GM18502 (cell line): Measurements from ENCODE around the gene ALDH3A2.
"Not testable (repeated sequence)": the region's sequence is repeated elsewhere in the genome, so short reads cannot be mapped to it uniquely, and the experiment has no call there.

Source experiments
- ATAC-seq: cut with Tn5 transposase; IDR thresholded peaks from one replicate; pipeline ENCODE4 v1.9.1; 2021; ENCODE audit warnings: mild to moderate bottlenecking; ENCODE audit not compliant: unreplicated experiment, poor library complexity

Gene ALDH3A2

GRCh38 chr17:19649274-19649541 lies 657 bp downstream of the ALDH3A2 start:
- ATAC-seq, result no peak

GRCh38 chr17:19650826-19651225 lies 2.3 kb downstream of the ALDH3A2 start:
- no peak for ATAC-seq

GRCh38 chr17:19651451-19652238 lies 3.1 kb downstream of the ALDH3A2 start:
- ATAC-seq, result no peak

DNA sequence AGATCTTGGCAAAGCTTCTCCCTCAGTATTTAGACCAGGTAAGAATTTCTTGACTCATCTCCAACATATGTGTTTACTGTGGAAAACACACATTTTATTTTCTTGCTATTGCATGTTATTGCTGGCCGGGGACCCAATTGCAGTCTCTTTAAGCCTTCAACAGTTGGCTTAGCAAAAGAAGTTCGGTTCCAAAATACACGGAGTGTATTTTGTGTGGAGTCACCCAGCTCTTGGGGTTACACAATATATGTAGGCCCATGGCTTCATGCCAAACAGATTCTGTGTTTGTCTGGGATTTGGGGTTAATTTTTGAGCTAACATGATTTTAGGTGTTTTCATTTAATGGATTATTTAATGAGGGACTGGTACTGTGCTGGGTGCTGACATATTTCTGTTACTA lies 4.0 kb downstream of the ALDH3A2 start:
- no peak for ATAC-seq

GRCh38 chr17:19654342-19654886 lies 5.9 kb downstream of the ALDH3A2 start:
- ATAC-seq, result no peak

DNA sequence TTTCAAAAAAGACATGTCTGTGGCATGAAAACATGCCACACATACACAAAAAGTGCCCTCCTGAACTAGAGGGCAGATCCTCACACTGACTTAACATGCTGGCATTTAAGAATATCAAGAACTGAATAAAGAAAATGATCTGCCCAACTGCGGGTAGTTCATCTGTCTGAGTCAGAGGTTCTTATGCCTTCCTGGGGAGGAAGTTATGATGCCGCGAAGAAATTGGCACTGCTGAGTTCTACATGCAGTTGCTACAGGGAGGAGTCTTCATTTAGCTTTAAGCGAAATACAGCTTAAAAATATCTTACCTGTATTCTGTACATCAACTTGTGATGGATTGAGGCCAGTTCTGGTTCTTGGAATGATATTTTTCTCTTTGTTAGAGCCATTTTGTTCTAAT lies 6.3 kb downstream of the ALDH3A2 start:
- no peak for ATAC-seq

- ATAC-seq, result no peak
These were observed 7.8 kb downstream of the ALDH3A2 start for GRCh38 chr17:19656336-19656735.

GRCh38 chr17:19656851-19657581 lies 8.5 kb downstream of the ALDH3A2 start:
- ATAC-seq, result no peak

DNA sequence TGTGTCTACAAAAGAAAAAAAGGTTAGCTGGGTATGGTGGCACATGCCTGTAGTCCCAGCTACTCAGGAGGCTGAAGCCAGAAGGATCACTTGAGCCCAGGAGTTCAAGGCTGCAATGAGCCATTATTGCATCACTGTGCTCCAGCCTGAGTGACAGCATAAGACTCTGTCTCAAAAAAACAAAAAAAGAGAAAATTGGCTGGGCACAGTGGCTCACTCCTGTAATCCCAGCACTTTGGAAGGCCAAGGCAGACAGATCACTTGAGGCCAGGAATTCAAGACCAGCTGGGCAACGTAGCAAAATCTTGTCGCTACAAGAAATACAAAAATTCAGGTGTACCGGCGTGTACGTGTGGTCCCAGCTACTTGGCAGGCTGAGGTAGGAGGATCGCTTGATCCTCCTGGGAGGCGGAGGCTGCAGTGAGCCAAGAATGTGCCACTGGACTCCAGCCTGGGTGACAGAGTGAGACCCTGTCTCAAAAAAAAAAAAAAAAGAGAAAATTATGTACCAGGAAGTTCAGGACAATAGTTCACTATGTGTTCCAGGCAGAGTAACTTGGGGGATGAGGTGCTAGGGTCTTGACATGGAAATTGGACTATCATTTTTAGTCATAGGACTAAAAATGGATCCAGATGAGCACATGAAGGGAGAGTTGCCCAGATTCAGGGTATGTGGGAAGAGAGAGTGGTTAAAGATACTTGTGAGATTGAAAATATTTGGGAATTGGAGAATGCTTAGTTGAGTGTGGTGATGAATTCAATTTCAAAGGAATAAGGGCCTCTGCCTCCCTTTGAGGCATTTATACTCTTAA lies 11.0 kb downstream of the ALDH3A2 start:
- ATAC-seq, result no peak

DNA sequence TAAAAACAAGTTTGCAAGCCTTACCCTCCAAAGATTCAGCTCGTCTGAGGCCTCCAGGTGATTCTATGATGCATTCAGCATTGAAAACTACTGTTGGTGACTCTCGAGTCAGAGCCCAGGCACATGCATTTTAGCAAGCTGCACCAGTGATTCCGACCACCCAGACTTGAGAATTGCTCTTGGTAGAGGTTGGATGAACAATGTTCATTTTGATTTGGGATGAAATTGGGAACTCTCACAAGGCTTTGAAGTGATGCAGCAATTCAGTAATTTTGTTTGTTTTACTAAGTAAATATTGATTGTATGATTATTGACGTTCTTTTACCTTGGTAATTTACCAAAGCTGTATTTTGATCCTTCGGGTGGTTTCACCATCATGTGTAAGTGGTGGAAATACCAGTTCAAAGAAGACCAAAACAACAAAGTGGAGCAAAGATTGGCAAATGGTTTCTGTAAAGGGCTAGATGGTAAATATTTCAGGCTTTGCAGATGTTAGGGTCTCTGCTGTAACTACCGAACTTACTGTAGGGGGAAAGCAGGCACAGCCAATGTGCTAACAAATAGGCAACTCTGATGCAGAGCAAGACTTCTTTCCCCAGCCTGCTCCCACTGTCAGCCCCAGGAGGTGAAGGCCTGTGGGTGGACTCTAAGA lies 11.8 kb downstream of the ALDH3A2 start:
- ATAC-seq, result no peak

GRCh38 chr17:19661121-19661520 lies 12.6 kb downstream of the ALDH3A2 start:
- ATAC-seq, result no peak

- no peak for ATAC-seq
These were observed 14.5 kb downstream of the ALDH3A2 start for GRCh38 chr17:19663097-19663496.

GRCh38 chr17:19664136-19664820 lies 15.7 kb downstream of the ALDH3A2 start:
- ATAC-seq, result no peak

DNA sequence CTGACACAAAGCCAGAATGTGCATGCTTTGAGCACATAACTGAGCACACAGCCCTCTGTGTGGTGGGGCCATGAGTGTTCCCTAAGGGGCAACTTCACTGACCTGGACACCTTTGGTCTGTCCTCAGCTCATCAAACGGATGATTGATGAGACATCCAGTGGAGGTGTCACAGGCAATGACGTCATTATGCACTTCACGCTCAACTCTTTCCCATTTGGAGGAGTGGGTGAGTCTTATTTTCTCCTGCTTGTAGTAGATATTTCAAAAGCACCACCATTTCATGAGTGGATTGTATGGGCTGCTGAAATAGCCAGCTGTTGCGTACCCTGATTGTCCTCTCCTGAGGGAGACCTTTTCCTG lies 16.2 kb downstream of the ALDH3A2 start:
- no peak for ATAC-seq

GRCh38 chr17:19669680-19670079 lies 21.1 kb downstream of the ALDH3A2 start:
- not testable (repeated sequence) for ATAC-seq

DNA sequence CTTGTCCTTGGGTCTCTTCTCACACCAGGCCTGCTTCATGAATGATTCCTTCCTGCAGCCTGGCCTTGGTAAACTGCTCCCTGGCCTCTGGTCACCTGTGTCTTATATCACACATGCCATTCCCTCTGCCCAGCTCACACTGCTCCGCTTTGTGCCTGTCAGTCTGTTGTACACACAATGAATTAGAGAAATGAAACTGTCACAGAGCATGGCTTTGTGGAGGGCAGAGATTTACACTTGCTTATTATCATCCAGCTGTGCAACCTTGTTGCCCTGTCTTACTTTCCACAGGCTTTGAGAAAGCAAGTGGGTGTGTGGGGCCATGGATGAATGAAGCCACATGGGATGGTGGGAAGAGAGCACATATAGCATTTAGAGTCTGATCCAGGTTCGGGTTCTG lies 22.4 kb downstream of the ALDH3A2 start:
- no peak for ATAC-seq

DNA sequence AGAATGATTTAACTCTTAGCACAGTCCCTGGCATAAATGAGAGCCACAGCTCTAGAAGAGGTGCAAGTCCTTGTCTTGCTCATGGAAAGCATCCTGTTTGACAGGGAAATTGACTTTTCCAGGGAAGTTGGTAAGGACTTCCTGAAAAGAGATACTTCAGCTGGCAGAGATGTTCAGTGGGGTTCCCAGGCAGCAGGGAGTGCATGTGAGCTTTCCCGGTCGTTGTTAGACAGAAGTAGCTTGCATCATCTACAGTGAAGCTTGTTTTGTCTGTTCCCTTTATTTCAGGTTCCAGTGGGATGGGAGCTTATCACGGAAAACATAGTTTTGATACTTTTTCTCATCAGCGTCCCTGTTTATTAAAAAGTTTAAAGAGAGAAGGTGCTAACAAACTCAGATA lies 22.9 kb downstream of the ALDH3A2 start:
- no peak for ATAC-seq

DNA sequence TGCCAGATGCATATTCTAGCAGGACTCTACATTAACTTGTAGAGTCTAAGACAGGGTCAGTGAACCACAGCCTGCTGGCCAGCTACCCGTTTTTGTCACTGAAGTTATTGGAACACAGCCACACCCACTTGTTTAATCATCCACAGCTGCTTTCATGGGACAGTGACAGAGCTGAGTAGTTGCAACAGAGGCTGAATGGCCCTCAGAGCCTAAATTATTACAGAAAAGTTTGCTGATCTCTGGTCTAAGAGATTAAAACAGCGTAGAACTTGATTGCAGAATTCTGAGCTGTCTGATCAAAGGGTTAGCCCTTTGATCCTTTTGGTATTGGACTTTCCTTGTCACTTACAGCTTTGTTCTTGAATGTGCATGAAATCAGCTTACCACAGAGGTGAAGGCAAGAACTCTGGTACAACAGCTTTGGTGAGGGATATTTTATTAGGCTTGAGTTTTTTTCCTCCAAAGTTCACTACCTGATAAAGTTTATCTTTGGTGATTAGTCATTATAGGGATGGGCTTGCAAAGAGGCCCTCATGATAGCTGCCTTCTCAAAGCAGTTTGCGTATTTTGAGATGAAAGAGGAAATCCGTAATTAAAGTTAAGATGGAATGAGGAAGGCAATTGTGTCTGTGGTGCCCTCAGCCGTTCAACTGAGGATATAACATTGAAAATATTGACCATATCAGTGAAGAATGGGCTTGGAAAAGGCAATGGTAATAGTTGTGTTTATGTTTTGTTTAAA lies 23.6 kb downstream of the ALDH3A2 start:
- no peak for ATAC-seq

DNA sequence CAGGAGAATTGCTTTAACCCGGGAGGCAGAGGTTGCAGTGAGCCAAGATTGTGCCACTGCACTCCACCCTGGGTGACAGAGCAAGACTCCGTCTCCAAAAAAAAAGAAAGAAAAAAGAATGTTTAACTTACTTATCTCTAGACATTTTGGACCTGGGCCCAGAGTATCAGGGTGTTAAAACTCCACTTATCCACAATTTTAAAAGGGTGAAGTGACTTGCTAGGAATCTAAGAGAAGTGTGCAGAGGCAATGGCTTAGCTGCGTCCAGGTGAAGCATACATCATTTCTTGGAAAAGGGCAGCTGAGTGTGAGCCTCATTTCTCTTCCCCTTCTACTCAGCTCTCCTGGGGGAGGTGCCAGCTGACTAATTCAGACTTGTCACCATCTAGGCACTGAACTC lies 25.1 kb downstream of the ALDH3A2 start:
- no peak for ATAC-seq
